ENCODE results near the gene PROSER1.

Gene PROSER1

GRCh38 chr13:38965281-38965680, 72.6 kb downstream of the PROSER1 start:
- Mint-ChIP-seq H3K27ac (no peak overlapping the region), H3K27me3 (peaks cover 25 to 48% of the 10 kb centered on the region in 2 donors), H3K9me3 (no peaks in the 10 kb centered on the region), H3K4me3 (no peak overlapping the region), H3K4me1 (ENCODE audit: low read depth in 2 of 2) (no peaks in the 10 kb centered on the region), H3K36me3 (ENCODE audit: insufficient read depth) (no peaks in the 10 kb centered on the region)
- DNase-seq: no peak
- no peak for ATAC-seq (replicated peaks)

DNA sequence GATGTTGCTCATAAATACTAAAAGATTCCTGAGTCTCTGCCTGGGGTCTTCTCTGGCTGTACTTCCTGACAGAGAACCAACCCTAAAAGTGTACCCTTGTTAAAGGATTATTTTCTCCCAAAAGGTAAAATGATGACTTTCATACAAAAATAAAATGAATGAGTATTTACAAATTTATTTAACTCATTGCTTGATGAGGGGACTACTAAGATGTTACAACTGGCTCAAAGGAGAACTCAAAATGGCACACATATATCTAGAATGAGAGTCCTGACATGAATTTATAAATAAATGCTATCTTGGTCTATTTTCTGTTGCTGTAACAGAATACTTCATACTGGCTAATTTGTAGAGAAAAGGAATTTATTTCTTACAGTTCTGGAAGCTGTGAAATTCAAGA, 77.7 kb downstream of the PROSER1 start:
- H3K4me1 Mint-ChIP-seq (ENCODE audit: low read depth in 2 of 2): no peaks in the 10 kb centered on the region
- no peak for DNase-seq
- no peak for ATAC-seq (replicated peaks)
- H3K27me3 Mint-ChIP-seq: peaks cover 18% of the 10 kb centered on the region in 2 donors
- H3K9me3 Mint-ChIP-seq: no peaks in the 10 kb centered on the region
- H3K27ac Mint-ChIP-seq: no peak overlapping the region
- no peak overlapping the region for H3K4me3 Mint-ChIP-seq
- no peaks in the 10 kb centered on the region for H3K36me3 Mint-ChIP-seq (ENCODE audit: insufficient read depth)
